Activated CD4-positive, CD25-positive, alpha-beta regulatory T cell treated with anti-CD3 and anti-CD28 coated beads, Interleukin-2, amount 50 U/mL, for 16 hours (primary cell): ENCODE data around the gene FOXP4.

Experiments used
- DNase-seq: peaks from one replicate; pipeline ENCODE4 v3.0.0-alpha.2; 2020; ENCODE audit warnings: low read depth, low spot score

FOXP4 gene

DNA sequence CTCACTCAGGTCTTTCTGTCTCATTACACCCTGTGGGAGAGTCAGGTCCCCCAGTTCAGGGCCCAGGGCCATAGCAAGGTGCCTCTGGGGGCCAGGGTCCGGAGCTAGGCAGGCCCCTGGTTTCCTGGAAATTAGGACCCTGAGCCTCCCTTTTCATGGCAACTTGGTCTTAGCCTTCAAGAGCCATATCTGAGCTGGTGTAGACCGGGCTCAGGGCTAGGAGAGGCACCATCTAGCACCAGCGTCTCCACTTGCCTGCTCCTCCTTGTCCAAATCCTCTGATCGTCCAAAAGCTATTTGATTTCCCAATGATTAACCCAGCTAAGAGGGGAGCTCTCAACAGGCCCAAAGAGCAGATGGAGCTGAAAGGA is 97.7 kb downstream of the FOXP4 start:
- no peak for DNase-seq

GRCh38 chr6:41644297-41644879 is 98.2 kb downstream of the FOXP4 start:
- DNase-seq, result no peak

DNA sequence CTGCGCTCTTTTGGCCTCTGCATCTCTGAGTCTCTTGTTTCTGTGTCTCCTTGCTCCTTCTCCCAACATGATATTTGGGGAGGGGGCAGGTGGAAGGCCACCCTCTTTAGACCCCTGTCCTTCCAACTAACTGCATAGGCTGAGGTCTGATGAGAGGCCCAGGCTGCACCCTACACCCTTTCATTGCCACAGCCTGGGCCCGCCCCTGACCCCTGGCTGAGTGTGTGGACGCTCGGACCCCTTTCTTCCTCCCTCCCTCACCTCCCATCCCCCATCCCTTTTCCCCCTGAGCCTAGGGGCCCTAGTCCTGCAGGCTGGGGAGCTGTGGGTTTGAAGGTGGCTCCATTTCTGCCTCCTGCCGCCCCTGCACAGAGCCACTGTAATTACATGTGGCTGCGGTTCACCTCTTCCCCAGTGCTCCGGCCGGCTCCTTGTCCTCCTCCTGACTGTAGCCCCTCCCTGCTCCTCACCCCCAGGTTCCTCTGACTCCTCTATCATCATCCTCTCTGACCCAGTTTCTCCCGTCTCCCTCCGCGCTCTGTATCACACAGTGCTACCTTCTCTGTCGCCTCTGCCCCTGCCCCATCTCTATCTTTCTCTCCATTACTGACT is 98.9 kb downstream of the FOXP4 start:
- DNase-seq, result no peak

- DNase-seq, result no peak
Measured at GRCh38 chr6:41646026-41646795, 100.0 kb downstream of the FOXP4 start.

DNA sequence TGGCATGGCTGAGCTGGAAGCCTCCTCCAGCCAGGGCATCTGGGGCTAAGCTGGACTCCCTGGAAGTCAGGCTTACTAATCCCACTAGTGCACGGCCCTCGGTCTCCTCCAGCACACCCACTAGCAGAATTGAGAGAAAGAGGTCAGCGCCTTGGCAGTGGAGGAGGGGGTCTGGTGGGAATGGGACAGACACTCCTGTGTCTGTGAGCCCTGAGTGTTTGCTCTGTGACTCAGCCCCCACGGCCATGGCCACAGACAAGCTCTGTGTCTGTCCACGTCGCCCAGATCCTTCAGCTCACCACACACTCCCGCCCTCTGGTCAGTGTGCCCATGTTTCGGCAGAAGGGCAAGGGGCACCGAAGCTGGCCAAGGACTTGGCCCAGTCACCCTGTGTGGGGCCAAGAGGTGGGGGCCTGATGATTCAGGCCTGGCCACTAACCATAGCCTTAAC is 100.9 kb downstream of the FOXP4 start:
- no peak for DNase-seq

DNA sequence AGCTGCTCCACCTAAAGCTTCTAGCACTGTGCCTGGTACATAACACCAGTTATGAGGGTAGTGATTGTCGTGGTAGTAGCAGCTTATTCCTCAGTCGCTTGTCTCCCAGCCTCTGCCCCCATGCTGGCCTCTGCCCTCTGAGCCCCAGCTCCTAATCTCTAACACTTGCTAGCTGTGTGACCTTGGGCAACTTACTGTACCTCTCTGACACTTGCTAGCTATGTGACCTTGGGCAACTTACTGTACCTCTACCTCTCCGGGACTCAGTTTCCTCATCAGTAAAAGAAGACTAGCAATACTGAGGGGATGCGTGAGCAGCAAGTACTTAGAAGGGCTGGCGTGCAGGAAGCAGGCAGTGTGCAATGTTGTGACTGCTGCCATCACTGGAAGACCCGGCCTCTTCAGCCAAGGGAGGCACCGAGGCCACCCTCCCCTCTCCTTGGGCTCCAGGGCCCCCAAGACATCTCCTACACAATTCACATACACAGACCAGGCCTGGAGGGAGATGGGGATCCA is 101.9 kb downstream of the FOXP4 start:
- no peak for DNase-seq

GRCh38 chr6:41648921-41649320 is 102.7 kb downstream of the FOXP4 start:
- no peak for DNase-seq

GRCh38 chr6:41649596-41649995 is 103.4 kb downstream of the FOXP4 start:
- no peak for DNase-seq

DNA sequence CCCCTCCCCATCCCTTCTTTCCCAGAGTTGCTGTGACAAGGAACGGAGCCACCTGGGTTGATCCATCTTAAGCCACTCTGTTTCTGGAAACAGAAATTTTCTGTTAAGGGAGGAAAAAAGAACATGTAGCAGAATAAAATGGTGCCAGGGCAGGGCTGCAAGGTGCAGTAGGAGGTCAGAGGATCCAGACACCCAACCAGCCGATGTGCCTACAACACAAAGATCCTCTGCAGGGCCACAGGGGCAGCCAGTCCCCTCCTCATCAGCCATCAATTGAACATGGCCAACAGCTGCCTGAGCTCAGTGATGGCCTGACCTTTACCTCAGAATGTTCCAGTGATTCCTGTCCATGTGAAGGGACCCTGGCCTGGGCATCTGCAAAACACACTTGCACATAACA is 103.9 kb downstream of the FOXP4 start:
- no peak for DNase-seq

- DNase-seq, result no peak
Measured at GRCh38 chr6:41651246-41651961, 105.2 kb downstream of the FOXP4 start.
